Urothelium cell line (cell line): Measurements from ENCODE around the gene GJA9.
A peak's percentile ranks its signal among the peaks of the same experiment; 100 is the strongest.
"Not testable (repeated sequence)": the region's sequence is repeated elsewhere in the genome, so short reads cannot be mapped to it uniquely, and the experiment has no call there.

ENCODE experiments used
- DNase-seq: peaks from one replicate; pipeline ENCODE4 v3.0.0; 2011; ENCODE audit warnings: low spot score, mixed read lengths
- FAIRE-seq: peaks from 2 replicates; lab custom pipeline; 2011; peaks lifted over from hg19 to GRCh38; lab: Jason Lieb, UNC

The GJA9 gene

DNA sequence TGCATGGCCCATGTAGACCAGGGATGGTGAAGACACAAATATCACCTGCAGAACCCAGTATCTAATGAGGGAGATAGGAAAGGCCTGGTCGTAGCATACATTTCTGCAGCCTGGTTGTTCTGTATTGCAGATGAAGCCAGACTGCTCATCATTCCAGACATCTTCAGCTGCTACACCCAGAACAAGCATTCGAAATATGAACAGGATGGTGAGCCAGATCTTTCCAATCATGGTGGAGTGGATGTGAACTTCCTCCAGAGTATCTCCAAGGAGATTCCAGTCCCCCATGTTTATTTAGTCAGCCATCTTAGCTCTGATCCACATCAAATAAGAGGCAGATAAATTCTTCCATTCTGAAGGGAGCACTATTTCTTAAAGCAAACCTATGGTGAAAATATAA, 5.6 kb downstream of the GJA9 start:
- no peak for DNase-seq
- no peak for FAIRE-seq

DNA sequence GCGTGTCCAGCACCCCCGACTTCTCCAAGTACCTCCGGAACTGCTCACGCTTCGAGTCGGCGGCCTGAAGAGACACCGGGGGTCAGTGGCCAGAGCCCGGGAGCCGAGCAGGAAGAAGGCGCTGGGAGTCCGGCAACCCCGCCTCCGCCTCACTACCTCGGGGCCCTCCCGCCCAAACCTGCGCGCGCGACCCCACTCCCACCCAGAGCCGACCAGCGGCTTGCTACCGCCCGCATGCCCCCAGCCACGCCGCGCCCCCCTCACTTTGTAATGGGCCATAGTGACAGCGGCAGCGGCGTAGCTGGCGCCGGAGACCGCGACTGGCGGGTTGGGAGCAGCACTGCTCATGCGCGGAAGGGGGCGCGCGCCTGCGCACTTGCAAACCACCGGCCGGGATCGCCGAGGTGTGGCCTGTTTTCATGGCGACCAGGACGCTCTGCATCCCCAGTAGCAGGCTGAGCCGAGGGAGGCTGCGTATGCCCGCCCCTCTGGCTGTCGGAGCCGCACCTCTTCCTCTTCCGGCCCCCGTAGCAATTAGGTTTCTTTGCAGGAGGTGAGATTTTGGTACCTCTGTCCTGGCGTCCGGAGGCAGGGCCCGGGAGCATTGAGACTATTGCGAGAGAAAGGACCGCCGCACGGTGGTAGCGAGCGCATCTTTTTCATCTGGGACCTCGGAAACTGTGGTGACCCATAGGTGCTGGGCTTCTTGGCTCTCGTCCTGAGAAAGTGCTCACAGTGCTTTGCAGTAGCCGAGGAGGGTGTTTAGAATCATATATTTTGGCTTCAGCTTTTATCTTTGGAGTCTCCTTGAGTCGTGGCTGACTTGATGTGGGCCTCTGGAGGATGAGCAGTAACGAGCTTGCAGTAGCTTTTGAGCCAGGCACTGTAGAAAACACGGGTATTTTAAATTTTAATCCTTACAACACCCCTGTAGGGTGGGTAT, 8.1 kb downstream of the GJA9 start, which contains the start of gene MYCBP:
MYCBP (minus strand) TSS at position 322 of the 943 bp plus-strand sequence; CDS start at position 279, 43 bp downstream.
- peak; percentile 95 for FAIRE-seq
- peak; percentile 99 for DNase-seq

DNA sequence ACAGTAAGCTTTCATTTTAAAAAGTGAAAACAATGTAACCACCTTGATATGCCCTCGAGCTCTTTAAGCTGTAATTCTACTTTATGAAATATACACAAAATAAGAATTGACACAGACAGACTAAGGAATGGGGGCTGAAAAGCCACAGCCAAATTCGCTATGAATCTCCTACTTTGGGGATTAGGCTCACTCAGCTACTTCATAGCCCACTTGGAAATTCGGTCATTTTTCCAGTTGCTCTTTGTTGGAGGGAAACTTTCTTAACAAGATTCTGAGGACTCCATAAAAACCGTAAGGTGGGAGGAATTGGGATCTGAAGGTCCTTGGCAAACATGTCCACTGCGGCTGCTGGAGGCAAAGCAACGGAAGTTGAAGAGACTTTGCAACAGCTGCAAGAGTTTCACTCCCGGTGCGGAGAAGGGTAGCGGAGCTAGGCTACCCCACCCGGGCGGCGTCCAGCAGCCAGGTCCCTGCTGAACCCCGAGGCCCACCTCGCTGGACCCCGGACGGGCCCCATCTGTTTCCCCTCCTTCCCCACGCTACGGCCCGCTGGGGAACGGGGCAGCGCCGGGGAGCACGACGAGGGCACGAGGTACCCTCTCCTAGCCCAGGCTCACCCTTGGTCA, 8.9 kb downstream of the GJA9 start:
- peak; percentile 18 for DNase-seq
- no peak for FAIRE-seq

DNA sequence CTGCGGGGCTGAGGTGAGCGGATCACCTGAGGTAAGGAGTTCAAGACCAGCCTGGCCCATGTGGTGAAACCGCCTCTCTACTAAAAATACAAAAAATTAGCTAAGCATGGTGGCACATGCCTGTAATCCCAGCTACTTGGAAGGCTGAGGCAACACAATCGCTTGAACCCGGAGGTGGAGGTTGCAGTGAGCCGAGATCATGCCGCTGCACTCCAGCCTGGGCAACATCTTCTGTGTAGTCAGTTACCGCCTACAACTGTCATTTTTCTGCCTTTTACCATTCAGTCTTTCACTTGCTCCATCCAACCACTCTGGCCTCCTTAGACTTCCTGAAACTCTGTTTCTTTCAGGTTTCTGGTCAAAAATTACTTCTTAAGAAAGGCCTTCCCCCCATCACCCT, 10.4 kb downstream of the GJA9 start:
- FAIRE-seq = no peak
- DNase-seq = no peak

DNA sequence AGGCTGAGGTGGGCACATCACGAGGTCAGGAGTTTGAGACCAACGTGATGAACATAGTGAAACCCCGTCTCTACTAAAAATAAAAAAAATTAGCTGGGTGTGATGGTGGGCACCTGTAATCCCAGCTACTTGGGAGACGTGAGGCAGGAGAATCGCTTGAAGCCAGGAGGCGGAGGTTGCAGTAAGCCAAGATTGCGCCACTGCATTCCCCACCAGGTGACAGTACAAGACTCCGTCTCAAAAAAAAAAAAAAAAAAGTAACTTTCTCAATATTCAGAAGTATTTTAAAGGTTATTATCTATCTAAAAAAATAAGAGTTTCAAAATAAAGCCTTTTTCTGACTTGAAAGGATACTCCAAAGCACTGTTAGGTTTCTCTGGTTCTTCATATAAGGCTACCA, 14.2 kb downstream of the GJA9 start:
- no peak for FAIRE-seq
- no peak for DNase-seq

DNA sequence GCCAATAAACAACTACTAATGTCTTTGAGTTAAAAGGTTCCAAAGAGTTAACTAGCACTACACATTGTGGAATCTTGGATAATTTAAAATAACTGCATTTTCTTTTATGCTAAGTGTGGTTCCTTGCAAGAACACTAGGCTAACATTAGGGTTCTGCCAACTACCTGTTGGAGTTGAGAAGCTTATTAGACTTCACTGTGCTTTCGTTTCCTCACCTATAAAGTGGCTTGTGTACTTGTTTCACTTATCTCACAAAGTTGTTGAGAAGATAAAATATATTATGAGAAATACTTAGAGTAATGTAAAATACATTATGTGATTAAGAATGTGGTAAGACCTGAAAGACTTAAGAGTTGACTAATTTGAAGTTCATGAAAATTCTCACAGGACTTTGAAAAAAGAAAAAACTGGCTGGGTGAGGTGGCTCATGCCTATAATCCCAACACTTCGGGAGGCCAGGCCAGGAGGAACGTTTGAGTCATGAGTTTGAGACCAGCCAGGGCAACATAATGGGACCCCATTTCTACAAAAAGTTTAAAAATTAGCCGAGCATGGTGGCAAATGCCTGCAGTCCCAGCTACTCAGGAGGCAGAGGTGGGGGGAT, 16.2 kb downstream of the GJA9 start:
- FAIRE-seq (no peak), DNase-seq (no peak)

DNA sequence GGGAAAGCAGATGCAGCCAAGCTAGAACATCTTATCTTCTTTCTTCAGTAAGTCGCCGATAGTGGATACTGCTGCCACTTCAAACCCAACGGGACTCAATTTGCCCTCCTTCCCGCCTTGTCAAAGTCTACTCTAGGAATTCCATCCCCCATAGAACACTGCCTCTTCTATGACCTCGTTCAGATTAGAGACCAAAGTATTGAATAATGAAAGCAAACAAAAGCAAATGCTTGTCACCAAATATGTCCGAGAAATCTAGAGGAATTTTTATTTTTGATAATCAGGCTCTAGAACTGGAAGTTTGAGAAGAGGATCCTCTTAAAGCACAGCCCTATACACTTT, 21.0 kb downstream of the GJA9 start:
- DNase-seq = no peak
- no peak for FAIRE-seq

DNA sequence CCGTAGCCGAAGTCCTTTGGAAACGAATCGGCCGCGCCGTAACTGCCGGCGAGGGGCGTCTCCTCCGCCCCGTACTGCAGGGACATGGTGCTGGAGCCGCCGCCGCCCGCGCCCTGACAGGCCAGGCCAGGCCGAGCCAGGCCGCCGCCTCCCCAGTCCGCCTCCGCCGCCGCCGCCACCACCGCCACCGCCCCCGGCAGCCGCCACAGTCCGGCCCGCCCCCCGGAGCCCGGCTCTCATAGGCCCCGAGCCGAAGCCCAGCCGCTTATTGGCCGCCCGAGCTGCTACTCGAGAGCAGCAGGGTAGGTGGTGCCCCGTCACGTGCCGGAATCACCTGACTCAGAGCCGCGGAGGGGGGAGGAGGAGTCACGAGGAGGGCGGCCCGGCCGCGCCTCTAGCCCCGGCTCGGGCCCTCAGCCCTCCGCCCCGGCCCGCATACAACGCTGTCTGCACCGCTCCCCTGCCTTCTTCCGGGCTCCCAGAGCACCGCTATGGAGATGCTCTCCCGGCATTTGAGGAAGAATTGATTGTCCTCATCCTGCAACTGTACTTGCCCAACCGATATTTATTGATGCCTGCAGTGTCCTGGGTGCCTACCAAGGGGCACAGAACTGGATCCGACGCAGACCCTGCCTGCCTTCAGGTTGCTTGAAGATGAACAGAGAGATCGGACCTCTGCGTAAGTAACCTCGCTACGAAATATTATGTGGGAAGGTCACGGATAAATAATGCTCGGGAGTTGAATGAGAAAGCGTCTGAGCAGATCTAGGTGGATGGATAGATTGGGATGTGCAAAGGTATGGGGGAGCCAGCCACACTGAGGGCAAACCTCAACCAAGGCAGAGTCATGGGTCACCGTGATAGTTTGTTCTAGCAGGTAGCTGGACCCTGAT, 21.6 kb downstream of the GJA9 start, which contains the start of gene RRAGC:
RRAGC (minus strand) TSS at position 212 of the 893 bp plus-strand sequence; CDS start at position 86, 126 bp downstream.
- peak; percentile 99 for DNase-seq
- FAIRE-seq = peak; percentile 58

DNA sequence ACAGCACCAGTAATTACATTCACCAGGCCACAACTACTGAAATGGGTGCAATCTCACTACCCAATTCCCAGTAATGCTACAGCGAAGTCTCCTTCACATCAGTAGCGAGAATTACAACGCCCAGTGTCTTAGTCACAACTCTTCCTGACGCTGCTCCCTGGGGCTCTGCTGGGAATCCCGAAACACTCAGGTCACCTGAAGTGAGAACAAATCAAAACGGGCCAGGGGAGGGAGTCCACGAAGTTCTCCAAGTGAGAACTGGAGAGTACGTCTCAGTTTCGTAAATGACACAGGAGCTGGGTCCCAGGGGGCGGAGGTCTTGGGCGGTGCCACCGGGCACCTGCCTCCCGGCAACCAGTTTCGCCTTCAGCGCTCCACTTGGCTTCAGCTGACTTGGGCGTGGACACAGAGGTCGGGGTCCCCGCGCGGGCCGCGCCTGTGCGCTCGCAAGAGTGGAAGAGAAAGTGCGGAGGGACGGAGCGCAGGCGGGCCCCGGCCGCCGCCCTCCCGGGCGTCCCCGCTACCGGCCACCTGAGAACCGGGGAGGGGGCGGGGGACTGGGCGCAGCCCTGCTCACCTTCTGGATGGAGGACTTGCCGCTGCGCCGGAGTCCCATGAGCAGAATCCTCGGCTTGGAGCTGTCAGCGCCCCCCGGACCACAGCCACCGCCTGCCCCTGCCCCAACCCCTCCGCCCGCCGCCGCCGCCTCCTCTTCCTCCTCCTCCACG, 22.4 kb downstream of the GJA9 start:
- FAIRE-seq (no peak), DNase-seq (peak; percentile 36)

DNA sequence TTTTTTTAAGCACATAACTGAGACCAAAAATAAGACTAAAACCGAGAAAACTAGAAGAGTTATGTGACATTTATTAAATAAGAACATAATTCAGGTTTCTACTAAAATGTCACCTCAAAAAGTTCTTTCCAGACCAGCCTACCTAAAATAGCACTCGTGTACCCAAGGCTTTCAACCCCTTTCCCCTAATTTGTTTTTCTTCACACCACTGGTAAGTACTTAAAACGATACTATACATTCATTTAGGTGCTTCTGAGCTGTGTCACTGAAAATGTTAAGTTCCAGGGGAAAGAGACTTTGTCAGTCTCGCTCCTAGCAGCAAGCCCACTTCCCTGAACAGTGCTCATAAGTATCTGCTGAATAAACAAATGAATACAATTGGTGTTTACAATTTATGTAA, 28.6 kb downstream of the GJA9 start:
- no peak for FAIRE-seq
- DNase-seq = no peak

DNA sequence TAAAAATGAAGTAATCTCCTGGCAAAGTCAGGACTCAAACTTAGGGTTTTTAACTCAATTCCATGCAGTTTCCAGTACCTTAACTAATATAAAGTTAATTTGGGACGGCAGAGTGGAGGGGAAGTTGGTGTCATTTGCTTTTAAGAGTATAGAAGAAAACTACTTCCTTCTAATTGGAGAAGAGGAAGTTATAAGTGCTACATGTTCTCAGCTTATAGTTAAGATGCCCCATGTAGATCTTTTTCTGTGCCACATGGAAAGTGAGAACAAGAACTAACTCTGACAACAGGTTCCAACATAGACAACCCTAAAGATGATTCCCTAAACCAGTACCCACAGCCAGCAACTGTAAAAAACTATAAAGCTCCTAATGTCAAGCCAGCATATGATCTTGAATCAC, 33.3 kb downstream of the GJA9 start:
- FAIRE-seq (no peak), DNase-seq (no peak)

DNA sequence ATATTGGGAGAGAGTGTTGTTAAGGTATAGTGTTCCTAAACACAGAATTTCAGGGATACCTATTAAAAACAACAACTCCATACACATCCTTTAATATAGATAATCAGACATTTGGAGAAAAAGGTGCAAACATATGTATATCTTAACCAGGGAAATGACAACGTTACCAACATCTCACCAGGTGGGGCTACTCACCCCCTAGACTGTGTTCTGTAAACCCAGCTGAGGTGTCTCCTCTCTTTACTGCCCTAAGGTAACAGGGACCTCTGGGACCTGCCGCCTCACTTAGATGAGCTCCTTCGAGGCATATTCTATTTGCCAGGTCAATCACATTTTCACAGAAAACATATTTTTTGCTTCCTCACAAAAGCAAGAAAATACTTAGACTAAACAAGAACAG, 35.2 kb downstream of the GJA9 start:
- DNase-seq (no peak), FAIRE-seq (no peak)

DNA sequence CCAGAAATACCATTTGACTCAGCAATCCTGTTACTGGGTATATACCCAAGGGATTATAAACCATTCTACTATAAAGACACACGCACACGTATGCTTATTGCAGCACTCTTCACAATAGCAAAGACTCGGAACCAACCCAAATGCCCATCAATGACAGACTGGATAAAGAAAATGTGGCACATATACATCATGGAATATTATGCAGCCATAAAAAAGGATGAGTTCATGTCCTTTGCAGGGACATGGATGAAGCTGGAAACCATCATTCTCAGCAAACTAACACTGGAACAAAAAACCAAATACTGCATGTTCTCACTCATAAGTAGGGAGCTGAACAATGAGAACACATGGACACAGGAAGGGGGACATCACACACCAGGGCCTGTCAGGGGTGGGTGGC, 36.3 kb downstream of the GJA9 start:
- not testable (repeated sequence) for FAIRE-seq

DNA sequence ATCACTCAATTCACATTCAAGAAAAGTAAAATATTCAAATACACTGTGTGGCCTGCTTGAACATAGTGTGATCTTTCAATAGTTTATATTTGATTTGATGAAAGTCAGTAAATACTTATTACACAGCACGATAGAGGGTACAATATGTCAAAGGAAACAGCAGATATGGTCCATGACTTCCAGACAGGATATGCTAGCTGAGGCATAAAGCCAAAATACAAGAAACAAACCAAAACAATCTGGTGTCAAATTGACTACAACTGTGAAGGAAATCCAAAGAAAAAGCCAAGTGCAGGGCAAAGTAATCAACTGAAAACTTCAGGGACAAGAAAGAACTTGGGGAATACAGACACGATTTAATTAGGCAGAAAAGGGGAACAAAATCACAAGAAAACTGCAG, 41.1 kb downstream of the GJA9 start:
- FAIRE-seq = no peak
- DNase-seq = no peak

More for the DNA sequence above, 36.3 kb downstream of the GJA9 start:
- DNase-seq = not testable (repeated sequence)

DNA sequence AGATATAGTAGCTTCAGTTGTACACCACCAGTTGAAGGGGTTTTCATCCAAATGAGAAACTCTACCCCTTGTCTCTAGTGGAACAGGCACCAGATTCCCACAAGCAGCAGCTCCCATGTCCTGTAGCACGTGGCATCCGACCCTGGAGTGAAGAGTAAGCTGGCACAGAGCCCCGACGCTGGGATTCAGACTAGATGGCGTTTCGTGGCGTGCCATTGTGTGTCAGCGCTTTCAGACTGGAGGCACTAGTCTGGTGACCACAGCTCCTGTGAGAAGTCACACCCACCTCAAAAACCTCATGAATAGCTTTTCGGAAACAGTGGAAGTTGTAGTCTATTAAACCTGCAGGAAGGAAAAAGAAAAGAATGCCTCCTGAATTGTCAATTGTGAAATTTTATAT, 42.0 kb downstream of the GJA9 start:
- DNase-seq = no peak
- no peak for FAIRE-seq

DNA sequence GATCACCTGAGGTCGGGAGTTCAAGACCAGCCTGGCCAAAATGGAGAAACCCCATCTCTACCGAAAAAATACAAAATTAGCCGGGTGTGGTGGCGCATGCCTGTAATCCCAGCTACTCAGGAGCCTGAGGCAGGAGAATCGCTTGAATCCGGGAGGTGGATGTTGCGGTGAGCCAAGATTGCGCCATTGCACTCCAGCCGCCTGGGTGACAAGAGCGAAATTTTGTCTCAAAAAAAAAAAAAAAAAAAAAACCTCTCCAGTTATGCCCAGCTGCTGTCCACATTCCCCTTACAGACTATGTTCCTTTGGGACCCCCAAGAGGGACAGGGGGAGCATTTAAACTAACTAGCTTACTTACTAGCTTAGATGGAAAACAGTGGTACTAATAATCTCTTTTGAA, 45.1 kb downstream of the GJA9 start:
- DNase-seq, FAIRE-seq: not testable (repeated sequence)

DNA sequence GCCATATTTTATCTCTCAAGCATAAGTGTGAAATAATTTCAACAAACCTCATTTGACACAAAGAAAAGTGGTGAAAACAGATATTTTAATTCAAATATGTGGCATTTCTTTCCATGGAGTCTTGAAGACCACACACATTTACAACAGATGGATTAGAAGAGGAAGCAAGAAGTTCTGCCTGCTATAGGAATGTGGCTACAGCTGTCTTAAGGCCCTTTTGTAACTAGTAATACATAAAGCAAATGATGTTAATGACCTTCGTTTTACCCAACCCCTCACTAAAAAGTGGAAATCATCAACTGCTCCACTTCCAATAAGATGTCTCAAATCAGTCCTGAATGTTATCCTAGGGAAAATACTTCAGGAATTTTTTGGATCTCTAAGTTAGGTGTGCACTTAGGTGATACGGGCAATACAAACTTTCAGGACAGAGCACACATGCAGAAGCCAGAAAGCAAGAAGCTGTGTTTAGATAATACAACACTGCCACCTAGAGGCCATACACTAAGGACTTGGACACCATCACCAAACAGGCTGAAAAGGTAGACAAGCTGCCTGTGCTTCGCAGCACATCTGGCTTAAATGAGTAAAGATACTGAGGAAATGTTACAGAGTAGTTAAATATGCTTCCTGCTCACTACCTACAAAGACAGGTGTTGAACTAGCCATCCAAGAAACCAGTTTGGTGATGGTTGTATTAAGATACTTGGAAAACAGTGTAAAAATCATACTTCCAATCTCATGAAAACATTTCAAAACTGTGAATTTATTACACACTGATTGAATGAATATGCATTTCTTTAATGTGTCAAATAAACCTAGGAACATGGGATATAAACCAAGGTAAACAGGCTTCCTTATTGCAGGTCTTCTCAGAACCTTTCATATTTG, 46.2 kb downstream of the GJA9 start:
- DNase-seq = peak; percentile 75
- FAIRE-seq = peak; percentile 81

DNA sequence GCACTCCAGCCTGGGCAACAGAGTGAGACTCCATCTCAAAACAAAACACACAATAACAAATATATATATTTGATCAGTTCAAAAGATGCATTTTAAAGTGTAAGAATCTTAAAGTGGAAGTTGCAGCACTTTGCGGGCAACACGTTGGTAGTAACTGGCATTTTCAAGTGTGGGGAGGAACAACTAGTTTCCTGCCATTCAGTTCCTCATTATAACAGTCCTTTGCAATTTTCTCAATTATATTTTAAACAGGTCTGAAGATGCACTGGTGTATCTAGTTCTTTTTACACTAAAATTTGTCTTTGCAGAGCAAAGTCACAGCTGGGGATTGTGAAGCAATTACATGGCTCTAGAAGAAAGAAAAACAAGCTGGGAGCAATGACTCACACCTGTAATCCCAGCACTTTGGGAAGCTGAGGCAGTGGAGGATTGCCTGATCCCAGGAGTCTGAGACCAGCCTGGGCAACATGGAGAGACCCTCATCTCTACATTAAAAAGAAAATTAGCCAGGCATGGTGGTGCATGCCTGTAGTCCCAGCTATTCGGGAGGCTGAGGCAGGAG, 47.1 kb downstream of the GJA9 start:
- FAIRE-seq (no peak), DNase-seq (no peak)

DNA sequence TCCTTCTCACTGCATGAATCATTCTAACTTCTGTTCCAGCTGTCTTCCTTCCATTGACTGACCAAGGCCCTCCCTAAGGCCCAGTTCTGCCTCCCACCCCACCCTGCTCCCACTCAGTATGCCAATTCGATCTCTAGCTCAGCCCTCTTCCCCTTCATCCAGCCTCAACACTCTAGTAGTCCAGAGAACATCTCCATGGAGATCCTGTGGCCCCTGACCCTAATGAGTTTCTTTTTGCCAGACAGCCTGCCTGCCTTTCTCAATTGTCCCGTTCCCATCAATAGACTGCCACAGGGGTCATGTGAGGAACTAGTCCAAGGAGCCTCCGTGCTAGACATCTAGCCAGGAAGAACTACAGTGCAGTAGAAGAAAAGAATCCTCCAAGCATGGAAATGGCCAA, 48.2 kb downstream of the GJA9 start:
- DNase-seq (no peak), FAIRE-seq (peak; percentile 40)
